Ascending aorta (tissue), 2 donors: ENCODE results near the gene VRK1. TPM values are rescaled to one million over a fixed set of nuclear protein-coding genes. Genes with fewer than 3 reads are reported as not detected.
"Not testable (repeated sequence)": the region's sequence is repeated elsewhere in the genome, so short reads cannot be mapped to it uniquely, and the experiment has no call there.

Experiments used
- DNase-seq, 2 donors: peaks; one replicate each; pipeline ENCODE4 v3.0.0-alpha.2; 2019; ENCODE audit warnings: low spot score in 2 of 2
- H3K27ac ChIP-seq, 2 donors: fragments of 200-600 bp; sonication (generic); one replicate each; pipeline ENCODE4 v1.5.1; 2016 to 2017; ENCODE audit warnings: mild to moderate bottlenecking in 1 of 2
- H3K27me3 ChIP-seq: fragments of 200-600 bp; sonication (generic); one replicate; pipeline ENCODE4 v1.5.1; 2017
- H3K36me3 ChIP-seq, 2 donors: fragments of 200-600 bp; sonication (generic); one replicate each; pipeline ENCODE4 v1.5.1; 2016
- H3K4me1 ChIP-seq, 2 donors: fragments of 200-600 bp; sonication (generic); one replicate each; pipeline ENCODE4 v1.5.1; 2016 to 2017; ENCODE audit warnings: mild to moderate bottlenecking in 1 of 2
- H3K4me3 ChIP-seq, 2 donors: fragments of 200-600 bp; sonication (generic); one replicate each; pipeline ENCODE4 v1.5.1; 2016 to 2017; ENCODE audit warnings: mild to moderate bottlenecking in 1 of 2
- H3K9me3 ChIP-seq, 2 donors: fragments of 200-600 bp; sonication (generic); one replicate each; pipeline ENCODE4 v1.5.1; 2016
- CTCF ChIP-seq, 3 experiments: fragments of 200-600 bp in 2 of 3; fragments of 450-650 bp in 1 of 3; sonication (generic) in 2 of 3; IDR thresholded peaks; one replicate each; pipeline ENCODE4 v1.5.1; 2016 to 2019; ENCODE audit warnings: antibody characterized with exemption in 3 of 3, mild to moderate bottlenecking in 1 of 3, moderate library complexity in 1 of 3
- intact Hi-C: fragments of 100-400 bp; cut with DNase I; formaldehyde crosslinking; loops from one replicate; pipeline ENCODE4 v1.15.1; 2023
- total RNA-seq: library from RNA; depleted of rRNA; stranded (reverse); fragments of >200 nt; gene quantifications from one replicate; pipeline ENCODE4 v1.1.0, GENCODE V29; 2016

The VRK1 gene
- total RNA-seq, 1 donor from 2014 or later = 2.4 TPM

- H3K4me3 ChIP-seq = no peak overlapping the region
- no peak overlapping the region for H3K27ac ChIP-seq
- intact Hi-C loops = no loop called here
- no peak for TF ChIP-seq CTCF (IDR thresholded peaks at IDR 0.05)
- no peaks in the 10 kb centered on the region for H3K9me3 ChIP-seq
- H3K36me3 ChIP-seq = peaks cover 5% of the 10 kb centered on the region in 2 donors
- H3K27me3 ChIP-seq = no peaks in the 10 kb centered on the region
- H3K4me1 ChIP-seq = no peaks in the 10 kb centered on the region
- no peak for DNase-seq
Measured at GRCh38 chr14:96874127-96874526, 76.9 kb downstream of the VRK1 start.

DNA sequence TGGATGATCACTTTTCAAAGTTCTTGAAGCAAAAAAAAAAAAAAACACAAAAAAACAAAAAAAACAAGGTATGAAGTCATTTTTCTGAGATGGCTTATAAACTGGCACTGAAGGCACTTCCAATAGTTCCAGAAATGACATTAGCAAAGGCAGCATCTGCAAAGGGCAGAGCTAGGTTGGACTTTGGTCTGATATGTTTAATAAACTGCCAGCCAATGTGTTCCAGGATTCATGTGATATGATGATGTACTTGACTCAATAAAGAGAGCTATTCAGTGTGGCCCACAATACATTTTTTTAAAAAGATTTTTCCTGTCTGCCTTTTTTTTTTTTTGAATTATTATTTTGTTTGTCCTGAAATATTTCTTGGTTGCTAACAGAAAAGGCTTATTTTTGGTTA is 79.6 kb downstream of the VRK1 start:
- intact Hi-C loops = no loop called here
- H3K27ac ChIP-seq = no peak overlapping the region
- no peak for TF ChIP-seq CTCF (IDR thresholded peaks at IDR 0.05)
- H3K9me3 ChIP-seq = no peaks in the 10 kb centered on the region
- H3K36me3 ChIP-seq = peaks cover 5% of the 10 kb centered on the region in 2 donors
- H3K27me3 ChIP-seq = no peaks in the 10 kb centered on the region
- H3K4me3 ChIP-seq = no peak overlapping the region
- no peak for DNase-seq
- H3K4me1 ChIP-seq = no peaks in the 10 kb centered on the region

DNA sequence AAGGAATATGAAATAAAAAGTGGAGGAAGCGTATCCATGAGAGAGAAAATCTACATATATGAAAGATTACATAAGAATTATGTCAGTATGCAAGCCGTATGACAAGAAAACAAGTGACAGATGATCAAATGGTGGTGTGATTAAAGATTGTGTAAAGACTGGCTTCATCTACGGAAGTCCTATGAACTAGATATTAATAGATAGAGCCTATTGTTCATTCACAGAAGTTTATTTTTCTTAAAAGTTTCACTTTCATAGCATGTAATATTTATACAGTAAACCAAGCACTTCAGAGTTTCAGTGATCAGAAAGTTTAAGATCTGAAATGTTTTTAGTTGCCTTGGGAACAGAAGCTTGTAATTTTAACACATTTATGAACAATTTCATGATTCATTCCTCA is 84.5 kb downstream of the VRK1 start:
- no peaks in the 10 kb centered on the region for H3K4me1 ChIP-seq
- no peaks in the 10 kb centered on the region for H3K9me3 ChIP-seq
- H3K27ac ChIP-seq = no peak overlapping the region
- H3K4me3 ChIP-seq = no peak overlapping the region
- no peak for TF ChIP-seq CTCF (IDR thresholded peaks at IDR 0.05)
- H3K36me3 ChIP-seq = no peaks in the 10 kb centered on the region
- DNase-seq = no peak
- intact Hi-C loops = no loop called here
- no peaks in the 10 kb centered on the region for H3K27me3 ChIP-seq

DNA sequence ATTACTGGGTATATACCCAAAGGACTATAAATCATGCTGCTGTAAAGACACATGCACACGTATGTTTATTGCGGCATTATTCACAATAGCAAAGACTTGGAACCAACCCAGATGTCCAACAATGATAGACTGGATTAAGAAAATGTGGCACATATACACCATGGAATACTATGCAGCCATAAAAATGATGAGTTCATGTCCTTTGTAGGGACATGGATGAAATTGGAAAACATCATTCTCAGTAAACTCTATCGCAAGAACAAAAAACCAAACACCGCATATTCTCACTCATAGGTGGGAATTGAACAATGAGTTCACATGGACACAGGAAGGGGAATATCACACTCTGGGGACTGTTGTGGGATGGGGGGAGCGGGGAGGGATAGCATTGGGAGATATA is 86.8 kb downstream of the VRK1 start:
- H3K36me3 ChIP-seq, H3K4me1 ChIP-seq, H3K9me3 ChIP-seq, H3K4me3 ChIP-seq, intact Hi-C loops, H3K27ac ChIP-seq, H3K27me3 ChIP-seq, DNase-seq: not testable (repeated sequence)

DNA sequence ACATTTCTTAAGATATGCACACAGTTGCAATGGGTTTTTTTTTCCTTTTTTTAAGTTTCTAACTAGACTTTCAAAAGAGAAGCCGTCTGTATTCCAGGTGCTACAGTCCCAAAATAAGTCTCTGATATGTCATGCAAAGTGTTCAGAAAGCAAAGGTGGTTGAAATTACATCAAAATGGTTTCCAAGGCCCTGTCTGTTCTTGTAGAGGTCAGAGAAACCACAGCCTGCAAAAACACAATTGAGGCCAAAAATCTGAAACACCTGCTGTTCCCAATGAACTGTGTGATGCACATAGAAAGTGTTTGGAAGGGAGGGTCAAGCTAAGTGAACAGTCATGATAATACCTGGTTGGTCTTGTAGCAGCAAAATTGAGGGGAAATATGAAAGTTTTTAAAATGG is 91.0 kb downstream of the VRK1 start:
- Histone ChIP-seq H3K4me3 (no peak overlapping the region), H3K27ac (no peak overlapping the region), H3K27me3 (no peaks in the 10 kb centered on the region), H3K36me3 (no peaks in the 10 kb centered on the region), H3K4me1 (no peaks in the 10 kb centered on the region), H3K9me3 (no peaks in the 10 kb centered on the region)
- intact Hi-C loops = no loop called here
- TF ChIP-seq CTCF (IDR thresholded peaks at IDR 0.05) = no peak
- DNase-seq = no peak

- no peak overlapping the region for H3K4me3 ChIP-seq
- H3K4me1 ChIP-seq = no peaks in the 10 kb centered on the region
- no peaks in the 10 kb centered on the region for H3K36me3 ChIP-seq
- H3K27ac ChIP-seq = no peak overlapping the region
- DNase-seq = no peak
- no peak for TF ChIP-seq CTCF (IDR thresholded peaks at IDR 0.05)
- no peaks in the 10 kb centered on the region for H3K27me3 ChIP-seq
- no peaks in the 10 kb centered on the region for H3K9me3 ChIP-seq
- intact Hi-C loops = no loop called here
Measured at GRCh38 chr14:96888593-96888992, 91.4 kb downstream of the VRK1 start.
